ENCODE data around the gene CAPN15.

CAPN15 gene

GRCh38 chr16:568401-569258 lies 41.1 kb downstream of the CAPN15 start:
- ChIA-PET CTCF (interaction anchor here (0.6 to 1.5 kb wide), 3 partner anchors 8 to 98 kb away, joined by 3 to 4 read pairs (median 3); no protein-coding TSS in a partner anchor), POLR2A (interaction anchor here (0.6 to 1.0 kb wide), 2 partner anchors 27 to 30 kb away, joined by 3 read pairs; no protein-coding TSS in a partner anchor)
- peak overlapping the region; percentile 77 for H3K4me3 ChIP-seq (ENCODE audit: low read depth, low read length)
- no peak for TF ChIP-seq CTCF (IDR thresholded peaks at IDR 0.05; ENCODE audit: insufficient read depth, low read length, missing control alignments)
- DNase-seq (ENCODE audit: low read depth, low spot score): no peak

- DNase-seq (ENCODE audit: low read depth, low spot score): no peak
- TF ChIP-seq CTCF (IDR thresholded peaks at IDR 0.05; ENCODE audit: insufficient read depth, low read length, missing control alignments): no peak
- CTCF ChIA-PET: interaction anchor here (0.6 to 1.5 kb wide), 3 partner anchors 7 to 97 kb away, joined by 3 to 4 read pairs (median 3); no protein-coding TSS in a partner anchor
Observed at GRCh38 chr16:569445-570254, 42.1 kb downstream of the CAPN15 start, which contains the start of gene PIGQ. TSS of gene PIGQ (plus strand) at chr16:569968. CDS start at chr16:574075, 4,107 bp downstream.

GRCh38 chr16:572865-573650 lies 45.5 kb downstream of the CAPN15 start:
- TF ChIP-seq CTCF (IDR thresholded peaks at IDR 0.05; ENCODE audit: insufficient read depth, low read length, missing control alignments): no peak
- CTCF ChIA-PET: interaction anchor here (1.5 kb wide), 1 partner anchor 9 kb away, joined by 3 read pairs; no protein-coding TSS in a partner anchor

More at GRCh38 chr16:569445-570254, 42.1 kb downstream of the CAPN15 start, which contains the start of gene PIGQ:
- POLR2A ChIA-PET: interaction anchor here (1.0 kb wide), 1 partner anchor 31 kb away, joined by 3 read pairs; no protein-coding TSS in a partner anchor
- peak within 1 kb of the TSS; percentile 77 for H3K4me3 ChIP-seq (ENCODE audit: low read depth, low read length)

GRCh38 chr16:574021-574760 lies 46.7 kb downstream of the CAPN15 start:
- ChIA-PET CTCF (interaction anchor here (0.6 kb wide), 1 partner anchor 28 kb away, joined by 3 read pairs; no protein-coding TSS in a partner anchor), POLR2A (no interaction called here)
- DNase-seq (ENCODE audit: low read depth, low spot score): no peak
- no peak for TF ChIP-seq CTCF (IDR thresholded peaks at IDR 0.05; ENCODE audit: insufficient read depth, low read length, missing control alignments)
- H3K4me3 ChIP-seq (ENCODE audit: low read depth, low read length): no peak overlapping the region

More at GRCh38 chr16:572865-573650, 45.5 kb downstream of the CAPN15 start:
- no peak for DNase-seq (ENCODE audit: low read depth, low spot score)
- H3K4me3 ChIP-seq (ENCODE audit: low read depth, low read length): no peak overlapping the region
- POLR2A ChIA-PET: no interaction called here

- no peak overlapping the region for H3K4me3 ChIP-seq (ENCODE audit: low read depth, low read length)
- TF ChIP-seq CTCF (IDR thresholded peaks at IDR 0.05; ENCODE audit: insufficient read depth, low read length, missing control alignments): no peak
- ChIA-PET POLR2A (no interaction called here), CTCF (interaction anchor here (0.7 to 1.4 kb wide), 2 partner anchors 10 to 86 kb away, joined by 3 to 4 read pairs; no protein-coding TSS in a partner anchor)
- DNase-seq (ENCODE audit: low read depth, low spot score): no peak
Observed at GRCh38 chr16:575354-576196, 48.1 kb downstream of the CAPN15 start.
